Effector CD8-positive, alpha-beta T cell (primary cell): ENCODE measurements around the gene RPTN.

Source experiments
- DNase-seq: peaks from one replicate; lab custom pipeline; 2025; lab: John Stamatoyannopoulos, UW
- total RNA-seq, 4 experiments: gene quantifications; one replicate each; lab custom pipeline; 2026; lab: John Stamatoyannopoulos, UW

RPTN gene
- total RNA-seq: 0 to 0.09 (median 0) reads per million in 4 experiments

DNA sequence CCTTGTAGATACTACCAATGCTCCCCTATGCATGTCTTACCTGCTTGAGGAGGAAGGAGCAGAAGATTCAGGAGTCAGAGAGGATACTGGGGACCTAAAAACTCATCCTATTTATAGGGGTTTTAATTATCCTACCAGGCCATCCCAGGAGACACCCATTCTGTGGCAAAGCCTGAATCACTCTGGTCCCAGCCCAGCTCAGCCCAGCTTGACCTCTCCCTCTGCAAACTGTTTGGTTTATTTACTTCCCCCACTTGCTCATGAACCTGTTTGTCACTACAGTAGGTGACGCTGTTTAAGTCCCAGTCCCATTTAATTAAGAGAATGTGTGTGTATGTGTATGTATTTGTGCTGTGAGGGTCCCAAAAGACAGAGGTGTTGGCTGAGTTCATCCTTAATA is at the start of gene RPTN:
Gene RPTN (minus strand): TSS at position 85 of the 400 bp plus-strand sequence. CDS start 1,339 bp downstream, outside the sequence.
- DNase-seq: no peak

GRCh38 chr1:152198982-152199381 is 40.0 kb upstream of the RPTN start:
- DNase-seq: no peak

DNA sequence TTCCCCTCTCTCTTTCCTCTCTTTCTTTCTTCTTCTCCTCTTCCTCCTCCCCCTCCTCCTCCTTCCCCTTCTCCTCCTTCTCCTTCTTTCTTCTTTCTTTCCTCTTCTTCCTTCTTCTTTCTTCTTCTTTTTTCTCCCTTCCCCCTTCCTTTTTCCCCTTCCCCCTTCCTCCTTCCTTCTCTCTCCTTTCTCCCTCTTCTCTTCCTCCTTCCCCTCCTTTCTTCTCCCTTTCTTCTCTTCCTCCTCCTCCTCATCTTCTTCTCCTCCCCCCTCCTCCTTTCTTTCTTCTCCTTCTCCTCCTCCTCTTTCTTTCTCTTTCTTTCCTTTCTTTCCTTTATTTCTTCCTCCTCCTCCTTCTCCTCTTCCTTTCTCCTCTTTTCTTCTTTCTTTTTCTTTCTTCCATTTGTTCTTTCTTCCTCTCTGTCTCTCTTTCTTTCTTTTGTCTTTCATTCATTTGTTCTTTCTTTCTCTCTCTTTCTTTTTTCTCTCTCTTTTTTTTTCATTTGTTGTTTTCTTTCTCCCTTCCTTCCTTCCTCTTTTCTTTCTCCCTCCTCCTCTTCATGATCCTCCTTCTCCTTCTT is 38.4 kb upstream of the RPTN start:
- DNase-seq: no peak

DNA sequence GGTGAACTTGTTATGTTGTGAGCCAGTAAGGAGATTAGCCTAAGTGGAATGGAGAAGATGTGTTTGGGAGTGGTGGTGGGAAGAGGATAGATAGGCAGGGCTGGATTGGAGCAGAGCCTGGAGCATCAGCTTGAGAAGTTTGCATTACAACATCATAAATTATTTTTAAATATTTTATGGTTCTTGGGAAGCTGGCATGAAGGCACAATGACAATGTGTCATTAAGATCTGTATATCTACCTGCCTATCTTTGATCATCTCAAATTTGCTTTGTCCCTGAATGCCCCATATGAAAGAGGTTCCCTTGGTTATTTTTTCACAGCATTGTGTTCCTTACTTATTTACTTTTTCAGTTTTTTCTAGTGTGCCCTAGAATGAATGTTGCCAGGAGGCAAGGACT is 32.7 kb upstream of the RPTN start:
- no peak for DNase-seq

DNA sequence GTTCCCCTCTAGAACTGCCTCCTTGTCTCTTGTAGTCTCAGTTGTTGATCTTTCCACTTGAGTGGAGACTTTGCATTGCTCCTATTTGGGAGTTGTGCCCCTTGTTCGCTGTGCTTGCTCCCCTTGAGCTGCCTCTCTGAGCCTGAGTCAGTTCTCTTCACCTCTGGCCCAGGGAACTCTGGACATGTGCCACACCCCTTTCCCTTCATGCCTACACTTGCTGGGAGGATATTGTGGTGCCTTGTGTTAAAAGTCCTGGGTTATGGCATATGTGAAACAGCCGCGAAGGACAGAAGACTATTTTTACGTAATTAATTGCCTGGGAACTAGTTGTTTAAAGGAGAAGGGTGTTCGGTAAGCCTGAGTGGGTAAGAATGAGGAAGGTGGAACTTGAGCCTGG is 32.2 kb upstream of the RPTN start:
- no peak for DNase-seq

DNA sequence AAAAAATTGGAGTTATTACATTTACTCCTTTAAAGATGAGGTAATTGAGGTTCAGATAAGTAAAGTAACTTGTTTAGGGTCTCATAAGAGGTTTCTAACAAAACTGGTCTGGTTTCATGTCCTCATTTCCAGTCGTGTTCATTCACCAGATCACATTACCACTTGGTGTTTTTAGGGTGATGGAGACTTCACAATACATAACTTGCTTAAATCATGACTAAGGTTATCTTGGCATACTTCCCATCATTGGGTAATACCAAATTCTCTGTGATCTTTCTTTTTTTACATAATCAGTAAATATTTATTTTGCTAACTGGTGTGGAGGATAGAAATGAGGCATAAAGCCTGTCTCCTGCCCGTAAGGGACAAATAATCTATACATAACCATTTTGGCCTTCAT is 31.6 kb upstream of the RPTN start:
- no peak for DNase-seq

GRCh38 chr1:152189657-152190442 is 30.8 kb upstream of the RPTN start:
- peak; percentile 25 for DNase-seq

DNA sequence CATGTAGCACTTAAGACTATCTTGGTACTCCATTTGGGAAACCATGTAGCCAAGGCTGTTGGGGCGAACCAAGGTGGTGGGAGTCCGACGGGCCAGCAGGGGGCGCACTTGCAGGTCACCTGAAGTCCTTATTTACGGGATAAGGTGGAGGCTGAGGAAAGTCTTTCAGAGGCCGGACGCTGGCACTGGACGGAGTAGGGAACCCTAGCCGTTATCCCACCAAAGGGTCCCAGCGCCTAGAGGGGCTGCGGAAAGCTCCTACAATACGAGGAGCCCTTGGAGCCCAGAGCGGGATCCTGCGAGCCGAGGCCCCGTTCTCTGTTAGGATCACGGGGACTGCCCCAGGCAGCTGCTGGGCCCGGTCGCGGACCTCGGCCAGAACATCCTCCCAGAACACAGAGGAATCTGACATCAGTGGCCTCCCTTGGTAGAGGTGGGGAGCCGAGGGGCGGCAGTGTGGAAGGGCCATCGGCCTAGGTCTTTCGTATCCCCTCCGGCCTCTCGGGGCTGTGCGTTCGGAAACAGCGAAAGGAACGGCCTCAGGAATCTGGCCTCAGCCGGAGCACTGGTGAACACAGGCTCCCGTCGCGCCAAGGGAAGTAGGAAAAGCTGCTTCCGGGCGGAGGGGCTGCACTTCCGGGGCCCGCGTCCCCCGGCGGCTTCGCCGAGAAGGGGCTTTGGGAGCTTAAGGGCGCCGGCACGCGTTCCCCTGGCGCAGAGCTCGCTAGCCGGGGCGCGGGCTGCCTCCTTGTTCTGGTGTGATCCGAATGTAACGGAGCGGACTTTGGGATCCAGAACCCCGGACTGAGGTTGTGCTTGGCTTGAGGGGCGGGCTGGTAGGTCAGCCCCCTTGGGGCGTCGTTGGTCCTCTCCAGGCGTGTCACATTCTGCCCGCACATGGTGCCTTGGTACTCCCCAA is 29.9 kb upstream of the RPTN start:
- DNase-seq: peak; percentile 54

DNA sequence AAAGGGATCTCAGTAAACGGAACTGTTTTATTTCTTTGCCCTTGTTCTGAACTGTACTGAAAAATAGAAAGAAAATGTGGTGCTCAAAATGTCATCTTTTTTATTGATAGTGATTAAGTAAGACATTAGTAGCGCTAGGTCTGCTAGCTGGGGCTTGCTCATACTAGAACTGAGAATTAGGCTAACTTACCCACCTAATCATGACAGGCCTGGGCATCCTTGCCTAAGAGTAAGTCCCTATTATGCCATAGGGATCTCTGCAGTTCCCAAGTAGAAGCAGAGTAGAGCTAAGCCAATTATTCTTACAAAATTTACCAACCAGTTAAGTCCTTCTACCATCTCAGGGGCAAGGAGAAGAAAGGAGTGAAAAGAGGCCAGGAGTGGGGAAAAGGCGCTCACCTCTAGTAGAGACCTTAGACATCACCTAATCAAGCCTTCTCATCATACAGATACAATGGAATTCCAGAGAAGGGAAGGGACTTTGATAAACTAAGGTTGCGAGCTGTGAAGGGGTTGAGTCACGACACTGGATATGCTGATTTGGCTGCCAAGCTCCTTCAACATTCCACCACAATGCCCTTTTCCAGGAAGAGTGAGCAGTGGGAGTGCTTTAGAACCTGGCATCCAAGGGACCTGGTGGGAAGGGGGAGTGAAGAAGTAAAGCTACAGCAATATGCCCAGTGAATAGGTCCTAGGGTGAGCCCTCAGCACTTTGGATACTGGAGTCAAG is 27.7 kb upstream of the RPTN start:
- no peak for DNase-seq

DNA sequence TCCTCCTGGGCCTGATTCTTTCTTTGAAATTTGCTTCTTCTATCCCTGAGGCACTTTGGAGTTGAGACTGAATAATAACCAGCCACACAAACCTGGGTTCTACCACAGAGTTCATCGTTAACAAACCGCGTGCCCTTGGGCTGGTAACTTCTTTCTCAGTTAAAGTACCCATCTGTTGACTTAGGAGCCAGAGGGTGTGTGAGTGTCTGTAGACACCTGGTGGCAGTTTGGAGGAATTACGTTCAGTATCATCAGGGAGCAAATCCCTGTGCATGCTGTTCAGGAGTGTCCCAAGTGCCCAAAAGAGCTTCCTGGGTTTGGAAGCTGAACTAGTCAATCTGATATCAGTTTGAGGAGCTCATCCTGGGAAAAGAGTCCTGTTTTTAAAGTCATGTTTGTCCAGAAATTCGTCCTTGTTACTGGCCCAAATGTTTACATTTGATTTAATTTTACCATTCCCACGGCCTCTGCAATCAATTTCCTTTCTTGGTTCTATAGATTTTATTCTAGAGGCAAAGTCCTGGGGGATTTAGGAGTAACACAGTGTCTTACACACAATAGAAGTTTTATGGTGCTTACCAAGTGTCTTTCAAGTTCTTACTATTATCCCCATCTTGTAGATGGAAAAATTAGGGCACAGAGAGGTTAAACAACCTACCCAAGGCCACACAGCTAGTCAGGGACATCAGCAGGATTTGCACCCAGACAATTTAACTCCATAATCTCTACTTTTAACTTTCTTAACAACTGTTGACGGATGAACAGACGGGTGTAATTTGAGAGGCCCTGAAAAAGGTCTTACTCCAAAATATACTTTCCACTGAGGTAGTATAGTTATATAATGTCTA is 26.7 kb upstream of the RPTN start:
- no peak for DNase-seq

GRCh38 chr1:152182944-152183361 is 23.9 kb upstream of the RPTN start:
- DNase-seq: no peak

DNA sequence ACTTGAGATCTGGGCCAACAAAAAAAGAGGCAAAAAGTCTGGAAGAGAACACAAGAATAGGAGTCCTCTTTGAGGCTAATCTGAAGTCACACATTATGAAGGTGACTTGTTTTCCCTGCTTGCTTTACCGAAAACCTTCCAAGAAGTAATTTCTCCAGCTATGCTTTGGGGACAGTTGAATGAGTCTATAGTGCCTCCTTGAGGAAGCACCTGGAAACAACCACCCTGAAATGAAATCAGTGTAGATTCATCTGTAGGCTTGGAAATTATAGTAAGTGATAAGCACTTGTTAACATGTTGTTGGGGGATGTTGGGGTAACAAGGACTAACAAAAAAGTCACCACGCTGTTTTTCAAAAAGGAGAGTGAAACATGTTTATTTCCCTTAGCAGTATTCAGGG is 23.4 kb upstream of the RPTN start:
- DNase-seq: no peak

GRCh38 chr1:152179566-152179965 is 20.5 kb upstream of the RPTN start:
- no peak for DNase-seq

DNA sequence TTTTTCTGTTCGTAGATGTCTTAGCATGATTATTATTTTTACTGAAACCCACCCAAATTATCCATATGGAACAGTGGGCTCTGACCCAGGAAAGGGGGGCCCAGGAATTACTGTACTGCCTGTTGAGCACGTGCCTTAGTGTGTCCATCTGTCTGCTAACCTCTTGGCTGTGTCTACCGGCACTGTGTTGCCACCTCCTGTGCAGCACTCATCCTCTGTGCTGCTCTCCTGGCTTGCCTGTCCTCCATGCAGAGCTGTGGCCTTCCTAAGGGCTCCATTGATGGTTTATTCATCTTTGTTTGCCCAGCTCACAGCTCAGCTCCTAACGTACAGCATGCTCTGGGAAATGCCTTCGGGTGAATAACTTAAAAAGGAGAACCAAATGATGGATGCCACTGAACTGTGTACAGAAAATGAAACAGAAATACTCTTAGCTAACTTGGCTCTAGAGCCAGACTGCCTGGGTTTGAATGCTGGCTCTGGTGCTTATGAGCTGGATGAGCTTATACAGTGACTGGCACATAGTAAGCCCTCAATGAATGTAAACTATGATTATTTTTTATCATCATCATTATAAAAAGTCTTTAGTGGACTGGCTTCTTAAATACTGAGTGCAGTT is 11.4 kb upstream of the RPTN start:
- no peak for DNase-seq

- DNase-seq: no peak
Measured at GRCh38 chr1:152169366-152170025, 10.5 kb upstream of the RPTN start.

DNA sequence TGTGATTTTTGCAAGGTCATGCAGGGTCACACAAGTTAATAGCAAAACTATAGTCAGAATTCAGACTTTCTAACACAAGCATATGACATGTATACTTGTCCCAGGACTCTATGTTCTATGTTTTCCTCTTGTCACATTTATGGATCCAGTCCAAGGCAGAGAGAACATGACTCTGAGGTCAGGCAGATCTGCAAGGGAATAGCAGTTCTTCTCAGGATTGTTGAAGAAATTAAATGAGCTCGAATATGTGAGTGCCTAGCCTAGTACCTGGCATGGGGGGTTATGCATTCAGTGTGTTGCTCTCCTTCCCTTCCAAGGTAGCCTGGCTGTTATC is 9.5 kb upstream of the RPTN start:
- no peak for DNase-seq

DNA sequence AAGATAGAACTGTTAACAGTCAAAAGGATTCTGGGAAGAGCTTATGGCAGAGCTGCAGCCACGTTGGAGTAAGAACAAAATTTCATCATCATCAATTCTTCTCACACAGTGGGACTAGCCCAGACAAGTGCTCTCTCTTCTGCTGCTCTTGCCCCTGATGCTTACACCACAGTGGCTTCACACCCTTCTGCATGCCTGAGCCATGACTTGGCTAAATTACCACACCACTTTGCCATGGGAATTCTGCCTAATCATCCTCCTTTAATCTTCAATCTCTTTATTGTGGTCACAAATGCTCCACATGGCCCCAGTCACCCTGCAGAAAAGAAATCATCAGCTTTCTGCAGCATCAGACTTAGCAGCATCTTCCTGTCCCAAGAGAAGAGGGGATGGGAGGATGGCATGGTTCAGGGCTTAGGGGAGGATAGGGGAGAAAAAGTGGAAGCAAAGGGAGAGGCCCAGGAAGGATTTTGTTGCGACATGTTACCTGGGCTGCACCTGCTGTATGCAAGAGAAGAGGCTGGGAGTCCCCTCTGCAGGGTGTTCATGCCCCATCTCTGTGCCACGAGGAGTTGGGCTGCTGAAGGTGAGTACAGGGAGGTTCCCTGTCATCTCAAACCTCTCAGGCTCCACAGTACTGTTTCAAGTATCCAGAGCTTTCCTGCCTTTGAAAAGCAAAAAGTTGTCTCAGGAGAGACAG is 9.0 kb upstream of the RPTN start:
- no peak for DNase-seq

DNA sequence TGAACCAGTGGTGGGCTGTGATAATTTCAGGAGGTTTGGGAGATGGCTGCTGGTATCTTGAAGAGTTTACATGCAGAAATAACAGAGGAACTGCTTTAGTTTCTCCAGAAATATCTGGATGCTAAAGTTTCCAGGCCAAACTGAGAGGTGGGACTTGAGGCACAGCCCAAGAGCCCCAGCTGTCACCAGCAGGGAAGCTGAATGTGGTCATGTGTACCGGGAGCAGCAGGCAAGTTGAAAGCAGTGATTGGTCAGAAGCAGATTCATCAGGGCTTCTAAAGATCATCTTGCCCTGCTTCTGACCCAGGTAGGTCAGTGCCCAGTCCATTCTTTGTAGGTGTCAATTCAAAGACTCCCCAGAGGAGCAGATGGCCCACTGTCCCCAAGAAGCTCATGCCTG is 7.9 kb upstream of the RPTN start:
- DNase-seq: no peak

DNA sequence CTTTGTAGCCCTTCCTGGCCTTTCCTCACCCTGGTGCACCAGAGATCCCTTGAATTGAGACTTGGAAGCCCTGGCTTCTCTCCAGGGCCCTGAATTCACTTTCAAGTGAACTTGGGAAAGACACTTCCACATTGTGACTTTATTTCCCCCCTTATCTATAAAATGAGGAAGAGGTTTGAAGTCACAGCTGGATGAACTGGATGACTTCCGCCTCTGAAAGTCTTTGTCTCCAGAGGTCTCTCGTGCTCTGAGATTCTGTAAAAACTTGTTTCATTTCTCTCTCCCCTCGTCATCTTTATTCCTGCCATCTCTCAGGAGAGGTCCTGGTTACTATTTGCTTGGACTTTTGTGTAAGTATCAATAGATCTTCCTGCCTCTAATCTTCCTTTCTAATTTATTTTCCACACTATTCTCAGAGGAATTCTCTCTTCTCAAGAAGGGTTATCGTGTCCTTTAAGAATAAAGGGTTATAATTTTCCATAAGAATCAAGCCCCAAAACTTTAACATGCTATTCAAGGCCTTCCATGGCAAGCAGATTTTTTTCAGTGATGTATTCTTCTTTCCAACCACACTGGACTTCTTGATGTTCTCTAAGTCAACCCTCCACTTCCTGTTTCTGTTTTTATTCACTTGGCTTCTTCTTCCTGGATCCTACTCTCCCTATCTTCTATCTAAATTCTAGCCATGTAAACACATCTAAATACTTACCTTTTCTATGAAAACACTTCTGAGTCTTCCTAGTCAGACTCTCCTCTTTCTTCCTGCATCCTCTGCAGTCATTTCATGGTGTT is 6.5 kb upstream of the RPTN start:
- no peak for DNase-seq
